HG02885 (cell line): Measurements from ENCODE around the gene LGSN.
"Not testable (repeated sequence)": the region's sequence is repeated elsewhere in the genome, so short reads cannot be mapped to it uniquely, and the experiment has no call there.

Experiments
- ATAC-seq: cut with Tn5 transposase; IDR thresholded peaks from one replicate; pipeline ENCODE4 v1.9.1; 2021; ENCODE audit warnings: mild to moderate bottlenecking; ENCODE audit not compliant: unreplicated experiment, poor library complexity

LGSN gene

GRCh38 chr6:63307581-63308246 is 12.1 kb downstream of the LGSN start:
- ATAC-seq, result peak; percentile 98

- no peak for ATAC-seq
Observed at GRCh38 chr6:63306420-63306819, 13.4 kb downstream of the LGSN start.

- ATAC-seq, result no peak
Observed at GRCh38 chr6:63305277-63305676, 14.5 kb downstream of the LGSN start.

- ATAC-seq, result no peak
Observed at GRCh38 chr6:63303476-63303875, 16.3 kb downstream of the LGSN start.

- no peak for ATAC-seq
Observed at GRCh38 chr6:63299667-63300066, 20.1 kb downstream of the LGSN start.

GRCh38 chr6:63295553-63296194 is 24.1 kb downstream of the LGSN start:
- ATAC-seq, result no peak

GRCh38 chr6:63290492-63291058 is 29.2 kb downstream of the LGSN start:
- ATAC-seq, result no peak

- no peak for ATAC-seq
Observed at GRCh38 chr6:63289269-63289872, 30.4 kb downstream of the LGSN start.

- no peak for ATAC-seq
Observed at GRCh38 chr6:63280639-63281180, 39.1 kb downstream of the LGSN start.

GRCh38 chr6:63278916-63279315 is 40.9 kb downstream of the LGSN start:
- no peak for ATAC-seq

GRCh38 chr6:63275953-63276352 is 43.8 kb downstream of the LGSN start:
- ATAC-seq, result no peak

- not testable (repeated sequence) for ATAC-seq
Observed at GRCh38 chr6:63274795-63275430, 44.9 kb downstream of the LGSN start.

GRCh38 chr6:63272397-63272796 is 47.4 kb downstream of the LGSN start:
- no peak for ATAC-seq

GRCh38 chr6:63269470-63269869 is 50.3 kb downstream of the LGSN start:
- ATAC-seq, result peak; percentile 65

GRCh38 chr6:63268574-63268973 is 51.2 kb downstream of the LGSN start:
- ATAC-seq, result peak; percentile 85

GRCh38 chr6:63267828-63268227 is 52.0 kb downstream of the LGSN start:
- no peak for ATAC-seq

GRCh38 chr6:63267046-63267445 is 52.7 kb downstream of the LGSN start:
- no peak for ATAC-seq

GRCh38 chr6:63263444-63263843 is 56.3 kb downstream of the LGSN start:
- ATAC-seq, result no peak

- peak; percentile 78 for ATAC-seq
Observed at GRCh38 chr6:63261820-63262219, 58.0 kb downstream of the LGSN start.

GRCh38 chr6:63259153-63259552 is 60.6 kb downstream of the LGSN start:
- ATAC-seq, result no peak
